Measurements from ENCODE around the gene XRCC4. TPM values are rescaled to one million over a fixed set of nuclear protein-coding genes. Genes with fewer than 3 reads are reported as not detected.

The XRCC4 gene
- total and polyA plus RNA-seq, 2 of the 13 experiments (the other 11 are each of a cell fraction or from before 2014, with no cell fraction given), result 2.8 to 12.6 TPM

- no peak for TF ChIP-seq ZNF607 (CRISPR knock-in tag; IDR thresholded peaks at IDR 0.05; ENCODE audit: borderline replicate concordance)
- TF ChIP-seq SUZ12 (IDR thresholded peaks at IDR 0.05; ENCODE audit: low read depth, low read length), result no peak
- POLR2A ChIA-PET, result no interaction called here
- no peak overlapping the region for H3K9ac ChIP-seq (ENCODE audit: insufficient read depth, low read depth, low read length)
- CTCF ChIA-PET (ENCODE audit: low intra/inter-chr PET ratio, low total read pairs), result no interaction called here
- no TSS peak for BruUV-seq (replicated peaks)
- H2AFZ ChIP-seq (ENCODE audit: low read length), result no peak overlapping the region
- no peaks in the 10 kb centered on the region for H3K9me3 ChIP-seq (ENCODE audit: low read length)
- ATAC-seq, result no peak
- no peaks in the 10 kb centered on the region for H3K36me3 ChIP-seq (replicated peaks in 1 of 2; ENCODE audit: control insufficient read depth in 1 of 2, insufficient read depth in 2 of 2, low read length in 2 of 2)
- H3K4me3 ChIP-seq (replicated peaks in 1 of 3; ENCODE audit: insufficient read depth in 1 of 3, low read depth in 2 of 3, low read length in 3 of 3), result no peak overlapping the region
- no peaks in the 10 kb centered on the region for H3K79me2 ChIP-seq (ENCODE audit: insufficient read depth, low read length)
- H3K27ac ChIP-seq (ENCODE audit: extremely low read length, insufficient read depth, low read length), result no peak overlapping the region
- intact Hi-C loops (cut with micrococcal nuclease; ENCODE audit: unreplicated experiment) (no loop called here), in situ Hi-C loops (cut with HindIII; ENCODE audit: extremely low pct_ligation_motif_present, low pct_unique_long_range_greater_than_20kb) (no loop called here)
- no peak for FAIRE-seq
- H3K27me3 ChIP-seq (ENCODE audit: control insufficient read depth in 1 of 2, insufficient read depth in 2 of 2, low read length in 2 of 2), result no peaks in the 10 kb centered on the region
- H3K4me2 ChIP-seq (ENCODE audit: low read depth, low read length), result no peak overlapping the region
- H4K20me1 ChIP-seq (ENCODE audit: insufficient read depth, low read length), result no peaks in the 10 kb centered on the region
- no peaks in the 10 kb centered on the region for H3K4me1 ChIP-seq (ENCODE audit: insufficient read depth, low read length)
- no peak for DNase-seq (ENCODE audit: low spot score)
These were observed 95.3 kb downstream of the XRCC4 start for GRCh38 chr5:83172655-83173054.

DNA sequence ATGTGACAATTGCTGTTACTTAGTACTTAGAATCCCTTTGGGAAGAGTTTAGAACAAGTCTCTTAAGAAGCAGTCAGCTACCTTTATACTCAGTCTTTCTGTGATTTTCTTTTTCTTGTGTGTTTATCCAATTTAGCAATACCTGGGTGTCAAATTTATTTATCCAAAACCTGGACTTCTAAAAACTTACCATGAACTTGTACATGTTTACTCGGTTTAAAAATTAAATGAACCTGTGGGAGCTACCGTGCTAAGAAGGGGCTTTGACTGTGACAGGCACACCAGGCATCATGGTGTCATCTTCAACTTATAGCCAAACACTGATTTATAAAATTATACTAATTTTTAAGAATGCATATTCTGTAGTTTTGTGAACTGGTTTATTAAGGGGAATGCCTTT, 96.5 kb downstream of the XRCC4 start:
- ChIA-PET CTCF (ENCODE audit: low intra/inter-chr PET ratio, low total read pairs) (no interaction called here), POLR2A (no interaction called here)
- no peak for FAIRE-seq
- no peak overlapping the region for H3K4me3 ChIP-seq (replicated peaks in 1 of 3; ENCODE audit: insufficient read depth in 1 of 3, low read depth in 2 of 3, low read length in 3 of 3)
- H3K9ac ChIP-seq (ENCODE audit: insufficient read depth, low read depth, low read length), result no peak overlapping the region
- no peak for ATAC-seq
- H3K9me3 ChIP-seq (ENCODE audit: low read length), result no peaks in the 10 kb centered on the region
- intact Hi-C loops (cut with micrococcal nuclease; ENCODE audit: unreplicated experiment), result no loop called here
- in situ Hi-C loops (cut with HindIII; ENCODE audit: extremely low pct_ligation_motif_present, low pct_unique_long_range_greater_than_20kb), result no loop called here
- no peaks in the 10 kb centered on the region for H3K4me1 ChIP-seq (ENCODE audit: insufficient read depth, low read length)
- H3K27me3 ChIP-seq (ENCODE audit: control insufficient read depth in 1 of 2, insufficient read depth in 2 of 2, low read length in 2 of 2), result no peaks in the 10 kb centered on the region
- WGBS (ENCODE audit: low lambda C conversion rate), result 69% methylated on average over 2 of the region's 2 CpGs
- DNase-seq (ENCODE audit: low spot score), result no peak
- BruUV-seq (replicated peaks), result no TSS peak
- H2AFZ ChIP-seq (ENCODE audit: low read length), result no peak overlapping the region
- H4K20me1 ChIP-seq (ENCODE audit: insufficient read depth, low read length), result no peaks in the 10 kb centered on the region
- no peak overlapping the region for H3K27ac ChIP-seq (ENCODE audit: extremely low read length, insufficient read depth, low read length)
- H3K4me2 ChIP-seq (ENCODE audit: low read depth, low read length), result no peak overlapping the region
- no peaks in the 10 kb centered on the region for H3K79me2 ChIP-seq (ENCODE audit: insufficient read depth, low read length)
- no peaks in the 10 kb centered on the region for H3K36me3 ChIP-seq (replicated peaks in 1 of 2; ENCODE audit: control insufficient read depth in 1 of 2, insufficient read depth in 2 of 2, low read length in 2 of 2)
- no peak for TF ChIP-seq KLF16 (CRISPR knock-in tag; IDR thresholded peaks at IDR 0.05)
- TF ChIP-seq ZNF614 (CRISPR knock-in tag; IDR thresholded peaks at IDR 0.05; ENCODE audit: borderline replicate concordance), result no peak
- TF ChIP-seq NFE2 (CRISPR knock-in tag; IDR thresholded peaks at IDR 0.05), result no peak
- no peak for TF ChIP-seq SRSF4 (IDR thresholded peaks at IDR 0.05; ENCODE audit: low read depth, low read length, poor library complexity, severe bottlenecking)
- no peak for TF ChIP-seq ZFP1 (CRISPR knock-in tag; IDR thresholded peaks at IDR 0.05)
- no peak for TF ChIP-seq KLF15 (CRISPR knock-in tag; IDR thresholded peaks at IDR 0.05; ENCODE audit: borderline replicate concordance)
- no peak for TF ChIP-seq HINFP (CRISPR knock-in tag; IDR thresholded peaks at IDR 0.05; ENCODE audit: low read depth)
- TF ChIP-seq RFX3 (CRISPR knock-in tag; IDR thresholded peaks at IDR 0.05), result no peak
- TF ChIP-seq UBTF (CRISPR knock-in tag; IDR thresholded peaks at IDR 0.05), result no peak
- no peak for TF ChIP-seq SIX1 (CRISPR knock-in tag; IDR thresholded peaks at IDR 0.05; ENCODE audit: borderline replicate concordance)
- no peak for TF ChIP-seq ZNF18 (CRISPR knock-in tag; IDR thresholded peaks at IDR 0.05; ENCODE audit: insufficient replicate concordance)
- TF ChIP-seq BRCA1 (CRISPR knock-in tag; IDR thresholded peaks at IDR 0.05), result no peak
- no peak for TF ChIP-seq CBFB (CRISPR knock-in tag; IDR thresholded peaks at IDR 0.05)
- no peak for TF ChIP-seq ATF1 (CRISPR knock-in tag; IDR thresholded peaks at IDR 0.05)
